HCT116 (cell line): Measurements from ENCODE around the gene PREP. TPM values are rescaled to one million over a fixed set of nuclear protein-coding genes. Genes with fewer than 3 reads are reported as not detected.

ENCODE experiments used
- ATAC-seq: fragments of 200-7000 bp; cut with Tn5 transposase; 2 replicates; pipeline ENCODE4 v1.9.1; 2020; ENCODE audit warnings: mild to moderate bottlenecking, moderate library complexity
- BruUV-seq: library from RNA; stranded (reverse); fragments of 400-500 nt; replicated peaks from 2 replicates; lab custom pipeline; 2021; lab: Mats Ljungman, UMichigan
- CTCF ChIA-PET: fragments of 300-600 bp; sonication (Branson Sonifier 250); formaldehyde crosslinking; loops from one replicate; lab custom pipeline; 2021; ENCODE audit warnings: antibody characterized with exemption; lab: Charles Lee
- POLR2A ChIA-PET: fragments of 300-600, 350-600 bp; sonication (Branson Sonifier 250); formaldehyde crosslinking; loops from one replicate; lab custom pipeline; 2021; ENCODE audit warnings: antibody characterized with exemption; lab: Charles Lee
- RAD21 ChIA-PET, 2 experiments: fragments of 300-600 bp; sonication (Branson Sonifier 250); formaldehyde crosslinking; loops; one replicate each; lab custom pipeline; 2023; ENCODE audit warnings: low total read pairs in 2 of 2; ENCODE audit not compliant: uncharacterized antibody in 2 of 2, unreplicated experiment in 2 of 2, low non-redundant PET in 1 of 2; lab: Charles Lee
- DNase-seq: peaks from one replicate; pipeline ENCODE4 v3.0.0-alpha.2; 2010; ENCODE audit warnings: low read depth, low spot score
- H2AFZ ChIP-seq: fragments of 200-600 bp; shearing (Covaris generic), sonication (generic); 2 replicates; pipeline ENCODE4 v1.6.1; 2017; ENCODE audit warnings: low read depth, mixed run types, mixed read lengths, antibody characterized with exemption, low read length; ENCODE audit not compliant: poor library complexity, severe bottlenecking
- H3K27ac ChIP-seq: 2 replicates; pipeline ENCODE4 v1.5.1; 2012; ENCODE audit warnings: low read depth, low read length
- H3K27me3 ChIP-seq: fragments of 200-600 bp; sonication (generic); 2 replicates; pipeline ENCODE4 v1.6.1; 2016; ENCODE audit warnings: mixed run types, low read length, mixed read lengths; ENCODE audit not compliant: insufficient read depth
- H3K36me3 ChIP-seq, 2 experiments: fragments of 200-500 bp in 1 of 2; fragments of 200-600 bp in 1 of 2; sonication (Bioruptor generic) in 1 of 2; sonication (generic) in 1 of 2; 2 replicates each; pipeline versions ENCODE4 v1.5.1 to v1.6.1; 2014 to 2016; ENCODE audit warnings: low read length in 2 of 2, inconsistent platforms in 1 of 2, mixed read lengths in 1 of 2, mixed run types in 1 of 2; ENCODE audit not compliant: insufficient read depth in 2 of 2, control insufficient read depth in 1 of 2
- H3K4me1 ChIP-seq, 2 experiments: fragments of 200-600 bp in 1 of 2; sonication (generic) in 1 of 2; 2 replicates each; pipeline versions ENCODE4 v1.5.1 to v1.6.1; 2012 to 2017; ENCODE audit warnings: low read length in 2 of 2, inconsistent platforms in 1 of 2, mild to moderate bottlenecking in 1 of 2, mixed read lengths in 1 of 2, mixed run types in 1 of 2, moderate library complexity in 1 of 2; ENCODE audit not compliant: insufficient read depth in 2 of 2, control insufficient read depth in 1 of 2
- H3K4me2 ChIP-seq: fragments of 200-600 bp; sonication (generic); 2 replicates; pipeline ENCODE4 v1.6.1; 2017; ENCODE audit warnings: mixed run types, low read length, mixed read lengths
- H3K4me3 ChIP-seq, 2 experiments: fragments of 200-600 bp in 1 of 2; sonication (generic) in 1 of 2; replicated peaks in 1 of 2; 2 replicates each; pipeline ENCODE4 v1.5.1; 2011 to 2016; ENCODE audit warnings: low read length in 2 of 2, control low read depth in 1 of 2, low read depth in 1 of 2, mild to moderate bottlenecking in 1 of 2, mixed read lengths in 1 of 2, mixed run types in 1 of 2
- H3K79me2 ChIP-seq: fragments of 200-600 bp; sonication (generic); 2 replicates; pipeline ENCODE4 v1.6.1; 2017; ENCODE audit warnings: mild to moderate bottlenecking, mixed run types, low read length, moderate library complexity, mixed read lengths; ENCODE audit not compliant: insufficient read depth
- H3K9ac ChIP-seq: fragments of 200-600 bp; sonication (generic); 2 replicates; pipeline ENCODE4 v1.6.1; 2016; ENCODE audit warnings: low read length, mixed read lengths
- H3K9me2 ChIP-seq: fragments of 200-600 bp; sonication (generic), shearing (Covaris generic); 2 replicates; pipeline ENCODE4 v1.6.1; 2017; ENCODE audit warnings: mixed run types, mild to moderate bottlenecking, moderate library complexity; ENCODE audit not compliant: insufficient read depth
- H3K9me3 ChIP-seq, 2 experiments: fragments of 200-500 bp in 1 of 2; fragments of 200-600 bp in 1 of 2; sonication (Bioruptor generic) in 1 of 2; sonication (generic) in 1 of 2; 2 replicates each; pipeline ENCODE4 v1.6.1; 2014 to 2017; ENCODE audit warnings: low read length in 2 of 2, mixed read lengths in 2 of 2, inconsistent platforms in 1 of 2, low read depth in 1 of 2, mild to moderate bottlenecking in 1 of 2, mixed run types in 1 of 2, moderate library complexity in 1 of 2; ENCODE audit not compliant: control insufficient read depth in 1 of 2, insufficient read depth in 1 of 2
- H4K20me1 ChIP-seq: fragments of 200-600 bp; sonication (generic), shearing (Covaris generic); 2 replicates; pipeline ENCODE4 v1.6.1; 2017; ENCODE audit warnings: mixed run types, mild to moderate bottlenecking, moderate library complexity; ENCODE audit not compliant: insufficient read depth
- CBX3 ChIP-seq: IDR thresholded peaks from 2 replicates; pipeline ENCODE4 v1.6.1; 2012; ENCODE audit warnings: low read depth
- EGR1 ChIP-seq: IDR thresholded peaks from 2 replicates; pipeline ENCODE4 v1.6.1; 2012; ENCODE audit warnings: low read depth
- ELF1 ChIP-seq: IDR thresholded peaks from 2 replicates; pipeline ENCODE4 v1.6.1; 2012; ENCODE audit warnings: low read depth, borderline replicate concordance
- EZH2phosphoT487 ChIP-seq: fragments of 200-600 bp; IDR thresholded peaks from 2 replicates; pipeline ENCODE4 v1.6.1; 2018; ENCODE audit warnings: antibody characterized with exemption, borderline replicate concordance
- JUND ChIP-seq: IDR thresholded peaks from 2 replicates; pipeline ENCODE4 v1.6.1; 2012
- MAX ChIP-seq: IDR thresholded peaks from 2 replicates; pipeline ENCODE4 v1.6.1; 2012
- POLR2AphosphoS5 ChIP-seq: IDR thresholded peaks from 2 replicates; pipeline ENCODE4 v1.6.1; 2011; ENCODE audit warnings: mild to moderate bottlenecking, low read depth, low read length, moderate library complexity
- RAD21 ChIP-seq: IDR thresholded peaks from 2 replicates; pipeline ENCODE4 v1.6.1; 2012; ENCODE audit warnings: low read depth, mild to moderate bottlenecking
- SIN3A ChIP-seq: IDR thresholded peaks from 2 replicates; pipeline ENCODE4 v1.6.1; 2012; ENCODE audit warnings: low read depth
- SP1 ChIP-seq: IDR thresholded peaks from 2 replicates; pipeline ENCODE4 v1.6.1; 2012; ENCODE audit warnings: low read depth
- SRF ChIP-seq: IDR thresholded peaks from 2 replicates; pipeline ENCODE4 v1.6.1; 2012; ENCODE audit warnings: low read depth
- ZFX ChIP-seq: fragments of 450-650 bp; IDR thresholded peaks from 2 replicates; pipeline ENCODE4 v1.6.1; 2017
- ZNF274 ChIP-seq: fragments of 200-500 bp; sonication (Bioruptor generic); IDR thresholded peaks from 2 replicates; pipeline ENCODE4 v1.6.1; 2014; ENCODE audit warnings: mild to moderate bottlenecking, low read depth, low read length, inconsistent platforms
- intact Hi-C: fragments of 100-400 bp; cut with micrococcal nuclease; formaldehyde crosslinking; loops from 2 replicates; pipeline ENCODE4 v1.10.0; 2022
- total RNA-seq: library from RNA; stranded (reverse); gene quantifications from one replicate; pipeline ENCODE4 v1.2.1, GENCODE V29; 2021; ENCODE audit not compliant: unreplicated experiment
- TF ChIP-seq, protein P1 (sequence below), 3 experiments: fragments of 200-600 bp in 1 of 3; sonication (generic) in 1 of 3; IDR thresholded peaks in 2 of 3; conservative IDR thresholded peaks in 1 of 3; 2 replicates each; pipeline ENCODE4 v1.5.1; 2012 to 2017; ENCODE audit warnings: low read depth in 2 of 3, low read length in 2 of 3, antibody characterized with exemption in 1 of 3, borderline replicate concordance in 1 of 3, control low read depth in 1 of 3, mild to moderate bottlenecking in 1 of 3, mixed read lengths in 1 of 3, mixed run types in 1 of 3, moderate library complexity in 1 of 3; ENCODE audit not compliant: insufficient read depth in 1 of 3
- TF ChIP-seq, protein P2 (sequence below): IDR thresholded peaks from 2 replicates; pipeline ENCODE4 v1.6.1; 2012; ENCODE audit warnings: low read depth

The PREP gene
- total RNA-seq, 1 experiment from 2014 or later = 53.5 TPM

GRCh38 chr6:105304366-105304765 is 98.5 kb downstream of the PREP start:
- no peaks in the 10 kb centered on the region for H3K4me1 ChIP-seq
- no peaks in the 10 kb centered on the region for H3K27me3 ChIP-seq
- H3K9me3 ChIP-seq = no peaks in the 10 kb centered on the region
- H3K36me3 ChIP-seq = no peaks in the 10 kb centered on the region
- H4K20me1 ChIP-seq = no peaks in the 10 kb centered on the region
- no peak overlapping the region for H3K4me3 ChIP-seq
- ChIA-PET POLR2A (no interaction called here), RAD21 (no interaction called here), CTCF (no interaction called here)
- no peaks in the 10 kb centered on the region for H3K79me2 ChIP-seq
- DNase-seq = no peak
- H3K27ac ChIP-seq = no peak overlapping the region
- no peak overlapping the region for H2AFZ ChIP-seq
- TF ChIP-seq ZNF274 = no peak
- TF ChIP-seq, protein P1, sequence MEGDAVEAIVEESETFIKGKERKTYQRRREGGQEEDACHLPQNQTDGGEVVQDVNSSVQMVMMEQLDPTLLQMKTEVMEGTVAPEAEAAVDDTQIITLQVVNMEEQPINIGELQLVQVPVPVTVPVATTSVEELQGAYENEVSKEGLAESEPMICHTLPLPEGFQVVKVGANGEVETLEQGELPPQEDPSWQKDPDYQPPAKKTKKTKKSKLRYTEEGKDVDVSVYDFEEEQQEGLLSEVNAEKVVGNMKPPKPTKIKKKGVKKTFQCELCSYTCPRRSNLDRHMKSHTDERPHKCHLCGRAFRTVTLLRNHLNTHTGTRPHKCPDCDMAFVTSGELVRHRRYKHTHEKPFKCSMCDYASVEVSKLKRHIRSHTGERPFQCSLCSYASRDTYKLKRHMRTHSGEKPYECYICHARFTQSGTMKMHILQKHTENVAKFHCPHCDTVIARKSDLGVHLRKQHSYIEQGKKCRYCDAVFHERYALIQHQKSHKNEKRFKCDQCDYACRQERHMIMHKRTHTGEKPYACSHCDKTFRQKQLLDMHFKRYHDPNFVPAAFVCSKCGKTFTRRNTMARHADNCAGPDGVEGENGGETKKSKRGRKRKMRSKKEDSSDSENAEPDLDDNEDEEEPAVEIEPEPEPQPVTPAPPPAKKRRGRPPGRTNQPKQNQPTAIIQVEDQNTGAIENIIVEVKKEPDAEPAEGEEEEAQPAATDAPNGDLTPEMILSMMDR (IDR thresholded peaks at IDR 0.05 in 2 of 3, conservative IDR thresholded peaks at IDR 0.05 in 1 of 3; ENCODE audit: borderline replicate concordance in 1 of 3, insufficient read depth in 1 of 3, low read depth in 2 of 3, low read length in 2 of 3) = no peak
- TF ChIP-seq EZH2phosphoT487 = no peak
- TF ChIP-seq, protein P2, sequence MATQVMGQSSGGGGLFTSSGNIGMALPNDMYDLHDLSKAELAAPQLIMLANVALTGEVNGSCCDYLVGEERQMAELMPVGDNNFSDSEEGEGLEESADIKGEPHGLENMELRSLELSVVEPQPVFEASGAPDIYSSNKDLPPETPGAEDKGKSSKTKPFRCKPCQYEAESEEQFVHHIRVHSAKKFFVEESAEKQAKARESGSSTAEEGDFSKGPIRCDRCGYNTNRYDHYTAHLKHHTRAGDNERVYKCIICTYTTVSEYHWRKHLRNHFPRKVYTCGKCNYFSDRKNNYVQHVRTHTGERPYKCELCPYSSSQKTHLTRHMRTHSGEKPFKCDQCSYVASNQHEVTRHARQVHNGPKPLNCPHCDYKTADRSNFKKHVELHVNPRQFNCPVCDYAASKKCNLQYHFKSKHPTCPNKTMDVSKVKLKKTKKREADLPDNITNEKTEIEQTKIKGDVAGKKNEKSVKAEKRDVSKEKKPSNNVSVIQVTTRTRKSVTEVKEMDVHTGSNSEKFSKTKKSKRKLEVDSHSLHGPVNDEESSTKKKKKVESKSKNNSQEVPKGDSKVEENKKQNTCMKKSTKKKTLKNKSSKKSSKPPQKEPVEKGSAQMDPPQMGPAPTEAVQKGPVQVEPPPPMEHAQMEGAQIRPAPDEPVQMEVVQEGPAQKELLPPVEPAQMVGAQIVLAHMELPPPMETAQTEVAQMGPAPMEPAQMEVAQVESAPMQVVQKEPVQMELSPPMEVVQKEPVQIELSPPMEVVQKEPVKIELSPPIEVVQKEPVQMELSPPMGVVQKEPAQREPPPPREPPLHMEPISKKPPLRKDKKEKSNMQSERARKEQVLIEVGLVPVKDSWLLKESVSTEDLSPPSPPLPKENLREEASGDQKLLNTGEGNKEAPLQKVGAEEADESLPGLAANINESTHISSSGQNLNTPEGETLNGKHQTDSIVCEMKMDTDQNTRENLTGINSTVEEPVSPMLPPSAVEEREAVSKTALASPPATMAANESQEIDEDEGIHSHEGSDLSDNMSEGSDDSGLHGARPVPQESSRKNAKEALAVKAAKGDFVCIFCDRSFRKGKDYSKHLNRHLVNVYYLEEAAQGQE = no peak
- TF ChIP-seq SP1 = no peak
- TF ChIP-seq SIN3A = no peak
- TF ChIP-seq POLR2AphosphoS5 = no peak
- TF ChIP-seq ELF1 = no peak
- TF ChIP-seq SRF = no peak
- TF ChIP-seq EGR1 = no peak
- TF ChIP-seq CBX3 = no peak
- TF ChIP-seq ZFX = no peak
- no peak for TF ChIP-seq MAX
- TF ChIP-seq RAD21 = no peak
- no peak for TF ChIP-seq JUND
- BruUV-seq = no TSS peak
- no peak overlapping the region for H3K9ac ChIP-seq
- no peaks in the 10 kb centered on the region for H3K9me2 ChIP-seq
- no peak overlapping the region for H3K4me2 ChIP-seq
- intact Hi-C loops = no loop called here
- ATAC-seq = no peak
